T-helper 1 cell (primary cell): ENCODE data around the gene KRT80.

Experiments
- DNase-seq, 5 donors: peaks; one replicate each; pipeline ENCODE4 v3.0.0-alpha.2; 2012 to 2020

The KRT80 gene

DNA sequence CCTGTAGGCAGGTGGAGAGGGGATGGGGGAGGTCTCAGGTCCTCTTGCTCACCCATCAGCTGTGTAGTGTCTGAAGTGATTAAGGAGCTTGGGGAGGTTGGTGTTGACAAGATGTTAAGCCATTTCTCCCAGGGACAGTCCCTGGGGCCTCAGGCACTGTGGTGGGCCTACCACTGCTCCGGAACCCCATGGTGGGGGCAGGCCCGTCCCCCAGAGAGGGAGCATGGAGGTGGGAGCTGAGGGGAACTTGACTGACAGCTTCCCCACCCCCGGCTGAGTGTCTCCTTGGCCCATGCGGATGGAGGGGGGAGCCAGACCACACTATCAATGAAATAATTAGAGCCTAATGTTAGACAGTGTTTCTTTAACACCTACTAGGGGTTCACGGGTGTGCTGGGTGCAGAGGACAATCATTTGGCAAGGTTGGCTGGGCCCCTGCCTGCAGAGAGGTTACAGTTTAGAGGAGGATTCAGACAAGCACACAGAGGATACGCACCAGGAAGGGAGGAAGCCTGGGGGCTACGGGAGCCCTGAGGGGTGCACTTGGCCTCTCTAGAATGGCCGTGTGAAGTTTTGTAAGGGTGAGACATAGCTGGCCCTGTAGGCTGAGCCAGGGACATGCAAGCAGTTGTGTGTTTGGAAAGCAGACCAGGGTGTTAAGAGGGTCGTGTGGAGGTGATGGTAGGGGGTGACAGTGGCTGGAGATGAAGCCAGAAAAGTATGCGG lies 19.3 kb upstream of the KRT80 start:
- no peak for DNase-seq

DNA sequence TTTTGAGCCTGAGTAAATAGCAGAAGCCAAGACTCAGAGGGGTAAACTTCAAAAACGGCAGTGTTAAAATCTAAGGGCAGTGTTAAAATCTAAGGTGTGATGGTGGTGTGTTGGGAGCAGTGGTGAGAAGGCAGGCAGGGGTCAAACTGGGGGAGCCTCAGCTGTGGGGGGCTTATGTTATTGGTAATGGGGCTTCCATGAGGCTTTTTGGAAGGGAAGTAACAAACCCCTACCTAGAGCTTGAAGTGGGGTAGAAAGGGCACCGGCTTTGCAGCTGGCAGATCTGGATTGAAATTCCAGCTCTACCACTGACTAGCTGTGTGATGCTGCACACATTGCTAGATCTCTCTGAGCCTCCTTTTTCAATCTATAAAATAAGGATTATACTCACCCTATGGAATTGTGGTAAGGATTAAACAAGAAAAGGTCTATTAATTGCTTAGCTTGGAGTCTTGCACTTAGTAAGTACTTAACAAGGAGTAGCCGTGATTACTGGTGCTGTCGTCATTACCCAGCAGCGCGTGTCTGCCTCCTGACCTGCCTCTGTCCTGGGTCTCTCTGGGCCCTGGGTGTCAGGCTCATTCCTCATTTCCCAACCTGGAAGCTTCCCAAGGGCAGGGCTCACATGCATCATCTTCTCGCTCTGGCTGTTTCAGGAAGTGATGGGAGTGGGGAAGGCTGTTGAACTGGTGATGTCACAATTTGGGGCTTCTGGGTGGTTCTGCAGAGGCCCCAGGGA lies 18.5 kb upstream of the KRT80 start:
- no peak for DNase-seq

GRCh38 chr12:52209321-52209720 lies 17.5 kb upstream of the KRT80 start:
- DNase-seq, result no peak

- no peak for DNase-seq
These were observed 16.8 kb upstream of the KRT80 start for GRCh38 chr12:52208424-52209165.

DNA sequence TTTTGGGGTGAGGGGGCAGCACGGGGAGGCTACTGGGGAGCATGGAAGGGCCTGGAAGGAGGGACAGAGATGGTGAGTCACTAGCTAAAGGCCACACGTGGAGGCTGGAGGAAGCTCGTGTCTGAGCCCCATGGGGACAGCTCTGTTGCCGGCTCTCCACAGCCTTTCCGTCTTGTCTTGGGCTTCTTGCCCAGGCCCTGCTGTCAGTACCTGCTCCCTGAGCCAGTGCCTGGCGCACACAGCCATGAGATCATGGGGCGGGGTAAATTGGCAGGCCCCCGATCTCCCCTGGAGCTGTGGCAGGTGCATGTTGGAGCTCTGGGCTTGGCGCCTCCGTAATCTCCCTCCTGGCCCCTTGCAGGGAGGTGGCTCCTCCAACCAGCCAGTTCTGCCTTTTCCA lies 16.1 kb upstream of the KRT80 start:
- no peak for DNase-seq

GRCh38 chr12:52207106-52207505 lies 15.3 kb upstream of the KRT80 start:
- no peak for DNase-seq

DNA sequence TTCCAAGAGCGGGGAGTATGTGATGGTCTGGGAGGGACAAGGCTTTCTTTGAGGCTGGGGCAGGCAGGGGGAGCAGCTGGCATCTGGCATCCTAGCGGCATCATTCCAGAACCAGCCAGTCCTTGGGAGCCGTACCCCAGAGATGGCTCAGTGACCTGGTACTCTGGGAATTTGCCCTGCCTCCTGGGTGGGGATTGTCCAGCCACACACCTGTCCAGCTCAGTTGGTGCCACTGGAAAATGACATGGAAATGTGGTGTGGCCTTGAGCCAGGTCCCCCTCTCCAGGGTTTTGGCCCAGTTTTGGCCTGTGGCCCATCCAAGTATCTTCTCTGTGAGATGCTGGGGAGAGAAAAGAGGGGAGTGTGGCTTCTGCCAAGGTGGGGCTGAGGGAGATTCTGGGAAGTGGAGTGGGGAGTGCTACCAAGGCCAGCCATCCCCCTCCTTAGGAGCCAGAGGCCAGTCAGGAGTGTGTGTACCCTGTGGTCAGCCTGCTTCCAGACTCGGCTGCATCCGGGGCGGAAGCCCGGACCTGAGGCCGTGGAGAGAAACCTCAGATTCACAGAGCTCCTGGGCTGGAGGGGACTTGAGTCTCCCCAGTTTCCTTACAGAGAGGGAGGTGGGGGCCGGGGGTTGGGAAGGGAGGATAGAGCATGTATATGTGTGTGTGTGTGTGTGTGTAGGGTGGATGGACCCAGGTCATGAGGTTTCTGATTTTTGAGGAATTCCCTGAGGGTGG lies 14.7 kb upstream of the KRT80 start:
- no peak for DNase-seq

DNA sequence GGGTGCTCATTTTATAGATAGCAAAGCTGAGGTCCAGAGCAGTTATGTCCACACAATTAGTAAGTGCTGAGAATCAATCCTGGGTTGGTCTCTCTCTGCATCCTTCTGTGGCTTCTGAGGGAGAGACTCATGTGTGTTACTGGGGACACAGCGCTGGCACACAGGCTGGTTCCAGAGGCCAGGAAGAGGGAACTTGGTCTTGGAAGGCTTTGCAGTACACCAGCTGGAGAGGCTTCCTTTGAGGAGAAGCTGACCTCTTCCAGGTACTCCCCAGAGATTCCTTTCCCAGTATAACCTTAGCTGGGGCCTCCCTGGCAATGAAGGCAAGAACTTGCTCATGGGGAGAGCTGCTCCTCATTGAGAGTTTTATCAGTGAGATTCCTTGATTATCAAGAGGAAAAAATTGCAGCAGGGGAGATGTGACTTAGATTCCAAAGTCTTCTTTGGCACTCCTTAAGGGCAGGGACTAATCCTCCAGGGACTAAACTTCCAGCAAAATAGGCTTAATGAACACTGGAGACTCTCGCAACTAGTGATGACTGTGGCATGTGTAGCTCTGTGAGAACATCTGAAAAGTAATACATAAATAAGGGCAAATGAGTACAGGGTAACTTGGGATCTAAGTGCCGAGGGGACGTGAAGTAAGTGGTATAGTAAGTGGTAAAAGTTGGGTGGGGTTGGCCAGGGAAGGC lies 13.9 kb upstream of the KRT80 start:
- DNase-seq, result no peak

GRCh38 chr12:52204931-52205505 lies 13.2 kb upstream of the KRT80 start:
- no peak for DNase-seq

DNA sequence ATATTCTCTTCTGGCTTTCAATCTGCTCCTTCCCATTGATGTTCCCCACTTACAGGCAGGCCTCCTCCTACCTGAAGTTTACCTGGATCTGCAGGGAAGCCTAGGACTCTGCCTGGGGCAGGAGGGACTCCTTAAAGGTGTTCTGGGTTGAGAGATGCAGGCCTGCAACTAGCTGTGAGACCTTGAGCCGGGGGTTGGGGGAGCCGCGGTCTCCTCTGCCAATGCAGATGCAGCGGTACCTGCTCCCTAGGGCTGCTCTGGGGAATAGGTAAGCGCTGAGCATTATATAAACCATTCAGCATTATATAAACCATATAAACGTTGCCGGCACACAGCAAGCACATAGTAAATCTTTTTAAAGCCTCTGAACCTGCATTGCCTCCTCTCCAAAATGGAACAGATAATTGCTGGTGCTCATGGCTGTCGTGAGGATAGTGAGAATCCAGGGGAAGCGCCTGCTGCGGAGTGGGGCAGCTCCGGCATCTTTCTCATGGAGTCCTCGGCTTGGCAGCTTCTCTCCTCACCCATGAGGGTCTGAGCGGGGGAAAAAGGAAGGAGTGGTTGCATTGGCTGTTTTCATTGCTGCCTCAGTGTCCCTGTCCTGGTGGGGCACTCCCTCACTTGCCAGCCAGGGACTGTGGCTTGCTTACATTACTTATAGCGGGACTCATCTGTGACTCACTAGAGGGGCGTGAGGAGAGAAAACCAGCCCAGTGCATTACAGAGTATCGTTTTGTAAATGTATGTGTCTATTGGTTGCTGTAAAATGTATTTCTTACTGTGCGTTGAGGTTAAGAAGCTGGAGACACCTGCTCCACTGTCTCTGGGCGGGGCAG lies 12.5 kb upstream of the KRT80 start:
- no peak for DNase-seq

- no peak for DNase-seq
These were observed 11.5 kb upstream of the KRT80 start for GRCh38 chr12:52203079-52203921.

GRCh38 chr12:52202361-52203078 lies 10.7 kb upstream of the KRT80 start:
- DNase-seq, result no peak

DNA sequence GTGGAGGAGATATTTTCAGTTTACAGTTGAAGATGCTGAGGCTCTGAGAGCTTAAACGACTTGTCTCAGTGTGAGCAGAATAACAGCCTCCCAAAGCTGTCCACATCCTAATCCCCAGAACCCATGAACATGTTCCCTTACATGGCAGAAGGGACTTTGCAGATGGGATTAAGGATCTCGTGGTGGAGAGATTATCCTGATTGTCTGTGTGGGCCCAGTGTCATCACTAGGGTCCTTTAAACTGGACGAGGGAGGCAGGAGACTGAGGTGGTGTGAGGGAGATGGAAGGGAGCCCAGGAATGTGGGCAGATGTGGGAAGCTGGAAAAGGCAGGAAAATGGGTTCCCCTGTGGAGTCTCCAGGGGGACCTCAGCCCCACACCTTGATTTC lies 9.6 kb upstream of the KRT80 start:
- DNase-seq, result no peak

- DNase-seq, result no peak
These were observed 9.1 kb upstream of the KRT80 start for GRCh38 chr12:52200781-52201450.

DNA sequence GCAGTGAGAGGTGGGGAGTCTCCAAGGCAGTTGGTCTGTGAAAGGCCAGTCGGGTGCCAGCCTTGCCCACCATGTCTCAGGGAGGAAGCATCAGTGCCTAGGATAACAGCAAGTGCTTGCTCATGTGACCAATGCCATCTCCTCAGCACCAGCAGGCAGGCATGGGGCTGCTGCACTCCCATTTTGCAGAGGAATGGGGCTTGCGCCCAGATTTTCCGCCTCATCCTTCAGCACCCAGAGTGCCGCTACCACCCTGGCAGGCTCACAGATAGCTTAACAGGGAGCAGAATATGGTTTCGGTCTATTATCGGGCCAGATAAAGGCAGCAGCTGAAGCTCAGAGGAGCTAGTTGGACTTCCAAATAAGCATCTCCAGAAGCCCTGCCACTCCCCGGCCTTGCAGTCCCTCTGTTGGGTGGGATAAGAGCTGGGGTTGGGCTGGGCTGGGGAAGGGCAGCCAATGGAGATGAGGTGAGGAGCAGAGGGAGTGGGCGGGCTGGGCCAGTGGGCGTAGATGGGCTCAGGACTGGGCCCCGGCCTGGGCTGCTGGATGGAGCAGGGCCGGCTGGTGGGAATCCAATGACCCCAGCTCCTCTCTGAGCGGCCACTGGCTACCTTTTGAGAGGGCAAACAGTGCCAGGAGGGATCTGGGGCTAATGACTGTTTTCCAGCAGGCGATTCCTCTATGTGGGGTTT lies 8.4 kb upstream of the KRT80 start:
- no peak for DNase-seq

- no peak for DNase-seq
These were observed 7.6 kb upstream of the KRT80 start for GRCh38 chr12:52199294-52199919.

DNA sequence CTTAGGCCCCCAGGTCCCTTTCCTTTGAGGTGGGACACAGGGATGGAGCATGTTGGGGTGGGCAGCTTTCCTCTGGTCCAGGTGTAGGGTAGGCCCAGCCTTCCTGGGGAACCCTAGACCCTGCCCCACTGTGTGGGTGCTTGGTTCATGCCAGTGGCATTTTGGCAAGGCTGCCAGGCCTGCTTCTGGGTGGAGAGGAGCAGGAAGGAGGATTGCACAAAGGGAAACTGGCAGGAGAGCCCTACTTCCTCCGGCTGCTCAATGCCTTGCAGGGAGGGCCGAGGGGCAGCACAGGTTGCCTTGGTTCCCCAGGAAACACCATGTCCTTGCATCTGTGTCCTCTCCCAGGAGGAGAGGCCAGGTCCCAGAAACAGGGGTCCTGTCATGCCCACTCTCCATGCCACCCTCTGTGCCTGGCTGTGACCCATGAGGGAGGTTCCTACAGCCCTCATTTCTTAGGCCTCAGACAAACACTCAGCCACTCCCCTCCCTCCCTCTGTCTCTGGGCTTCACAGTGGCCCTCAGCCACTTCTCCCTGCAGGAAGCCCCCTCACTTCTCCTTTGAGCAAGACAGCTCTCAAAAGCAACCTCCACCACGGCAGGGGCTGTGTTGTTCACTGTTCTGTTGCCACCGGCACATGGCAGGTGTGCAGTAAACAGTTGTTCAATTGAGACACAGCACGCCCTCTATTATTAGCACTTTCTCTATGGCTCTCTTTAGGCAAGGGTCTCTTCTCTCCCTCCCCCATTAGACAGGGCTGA lies 6.8 kb upstream of the KRT80 start:
- DNase-seq, result no peak
